Measurements from ENCODE around the gene DUSP2.
A peak's percentile ranks its signal among the peaks of the same experiment; 100 is the strongest.

The DUSP2 gene

DNA sequence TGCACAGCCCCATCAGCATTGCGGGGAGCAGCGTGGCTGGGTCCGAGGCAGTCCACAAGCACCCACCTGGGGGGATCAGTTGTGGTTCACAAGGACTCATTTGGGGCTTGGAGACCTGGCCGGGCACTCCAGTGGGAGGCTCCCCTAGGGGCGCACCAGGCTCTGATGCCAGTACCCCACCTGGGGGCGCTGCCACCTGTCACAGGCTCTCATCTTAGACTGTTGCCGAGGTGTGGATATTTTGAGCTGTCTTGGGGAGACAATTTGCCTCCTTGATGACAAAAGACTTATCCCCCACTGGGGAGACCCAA lies 31.9 kb downstream of the DUSP2 start:
- no peak for DNase-seq

DNA sequence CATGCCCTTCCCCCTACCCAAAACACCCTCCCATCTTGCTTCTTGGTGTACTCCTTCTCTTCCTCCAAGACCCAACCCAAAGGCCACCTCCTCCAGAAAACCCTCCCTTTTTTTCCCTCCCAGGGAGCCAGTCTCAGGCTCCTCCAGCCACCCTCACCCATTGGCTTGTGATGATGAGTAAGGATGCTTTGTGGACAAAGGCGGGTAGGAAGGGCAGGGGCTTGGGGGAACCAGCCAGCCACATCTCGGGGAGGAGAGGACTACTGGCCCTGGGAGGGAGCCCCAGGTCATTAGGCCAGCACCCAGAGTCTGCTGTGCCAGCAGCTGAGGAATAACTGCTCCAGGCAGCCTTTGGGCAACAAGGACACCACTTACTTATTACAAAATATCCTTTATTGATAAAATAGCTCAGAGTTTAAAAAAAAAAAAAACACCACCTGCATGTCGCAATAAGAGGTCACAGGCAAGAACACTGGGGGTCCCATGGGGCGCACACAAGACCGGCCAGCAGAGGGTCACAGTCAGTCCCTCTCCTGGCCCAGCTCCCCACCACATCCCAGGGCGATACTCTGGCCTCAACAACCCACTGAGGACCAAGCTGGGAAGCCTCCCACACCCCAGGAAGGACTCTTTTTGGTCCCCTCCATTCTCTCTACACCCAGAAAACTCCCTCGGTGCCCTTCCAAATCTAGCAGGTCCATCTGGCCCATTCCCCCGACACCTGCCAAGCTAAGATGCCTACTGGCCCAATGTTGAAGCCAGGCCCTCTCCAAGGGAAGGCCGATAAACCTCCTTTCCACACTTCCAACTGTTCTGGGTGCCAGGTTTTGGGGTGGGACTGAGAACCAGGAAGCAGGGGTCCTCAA lies 32.5 kb downstream of the DUSP2 start:
- DNase-seq: peak in 2 of 4 experiments; percentile 30 to 32

DNA sequence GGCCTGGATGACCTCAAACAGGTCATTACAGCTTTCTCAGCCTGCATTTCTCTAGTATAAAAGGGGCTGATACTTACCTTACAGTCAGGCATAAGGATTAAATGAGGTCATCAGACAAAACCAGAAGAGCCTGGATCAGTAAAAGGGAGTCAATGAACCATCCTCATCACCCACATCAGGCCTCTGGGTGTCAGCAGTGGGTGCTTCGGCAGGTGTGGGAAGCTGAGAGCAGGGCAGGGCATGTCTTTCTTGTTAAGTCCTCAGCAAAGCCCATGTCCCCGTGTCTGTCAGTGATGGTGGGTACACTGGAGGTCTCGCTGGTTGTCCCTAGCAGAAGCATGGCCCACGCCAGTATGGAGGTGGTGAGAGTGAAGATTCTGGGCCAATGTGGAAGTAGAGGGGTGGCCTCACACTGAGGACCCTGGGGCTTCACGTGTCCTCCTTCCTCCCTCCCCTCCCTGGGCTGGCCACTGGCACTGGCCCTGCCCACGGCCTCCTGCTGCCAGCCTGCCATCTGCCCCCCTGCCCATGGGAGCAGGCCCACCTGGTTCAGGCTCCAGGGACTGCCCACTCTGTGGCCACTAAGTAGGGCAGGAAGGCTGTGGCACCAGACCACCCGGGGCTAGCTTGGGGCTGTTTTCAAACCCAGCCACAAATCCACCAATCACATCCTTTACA lies 33.3 kb downstream of the DUSP2 start:
- DNase-seq: no peak

DNA sequence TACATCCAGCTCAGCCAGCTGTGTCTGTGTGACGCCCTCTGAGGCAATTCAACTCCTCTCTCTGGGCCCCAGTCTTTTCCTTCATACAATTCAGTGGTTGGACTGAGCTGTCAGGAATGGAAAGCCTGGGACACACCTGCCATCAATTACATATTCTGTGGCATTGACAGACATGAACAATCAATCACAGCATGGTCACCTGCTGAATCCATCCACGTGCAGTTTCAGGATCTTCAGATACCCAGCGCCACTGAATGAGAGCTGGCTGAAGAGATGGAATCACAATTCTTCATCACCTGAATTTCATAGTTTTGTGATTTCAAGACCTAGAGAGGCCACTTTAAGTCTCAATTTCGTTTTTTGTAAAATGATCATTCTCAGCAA lies 34.0 kb downstream of the DUSP2 start:
- DNase-seq: no peak

DNA sequence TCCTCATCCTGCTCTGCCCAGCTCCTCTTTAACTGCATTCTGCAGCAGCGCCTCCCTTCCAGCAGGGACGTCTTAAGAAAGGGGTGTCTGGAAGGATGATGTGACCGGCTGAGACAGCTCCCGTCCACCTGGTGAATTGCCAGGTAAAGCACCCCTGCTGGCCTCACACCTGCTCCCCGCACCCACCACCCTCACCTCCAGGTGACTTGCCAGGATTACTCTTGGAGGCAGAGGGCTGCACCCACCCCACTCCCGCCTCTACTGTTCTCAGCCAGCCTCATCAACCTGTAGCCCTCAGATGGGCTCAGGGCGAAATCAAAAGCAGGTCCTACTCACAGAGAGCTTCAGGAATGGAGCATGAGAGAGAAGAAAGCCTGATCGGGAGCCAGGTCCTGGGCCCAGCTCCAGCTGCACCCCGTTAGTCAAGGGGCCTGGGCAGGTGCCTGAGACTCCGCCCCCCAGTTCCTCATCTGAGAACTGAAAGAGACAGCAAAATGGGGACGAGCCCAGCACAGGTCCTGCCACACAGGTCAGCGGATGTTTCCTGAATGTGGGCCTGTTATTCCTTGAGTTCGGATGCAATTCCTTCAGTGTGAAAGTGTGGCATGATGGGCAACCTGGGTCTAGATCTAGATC lies 34.5 kb downstream of the DUSP2 start:
- no peak for DNase-seq

DNA sequence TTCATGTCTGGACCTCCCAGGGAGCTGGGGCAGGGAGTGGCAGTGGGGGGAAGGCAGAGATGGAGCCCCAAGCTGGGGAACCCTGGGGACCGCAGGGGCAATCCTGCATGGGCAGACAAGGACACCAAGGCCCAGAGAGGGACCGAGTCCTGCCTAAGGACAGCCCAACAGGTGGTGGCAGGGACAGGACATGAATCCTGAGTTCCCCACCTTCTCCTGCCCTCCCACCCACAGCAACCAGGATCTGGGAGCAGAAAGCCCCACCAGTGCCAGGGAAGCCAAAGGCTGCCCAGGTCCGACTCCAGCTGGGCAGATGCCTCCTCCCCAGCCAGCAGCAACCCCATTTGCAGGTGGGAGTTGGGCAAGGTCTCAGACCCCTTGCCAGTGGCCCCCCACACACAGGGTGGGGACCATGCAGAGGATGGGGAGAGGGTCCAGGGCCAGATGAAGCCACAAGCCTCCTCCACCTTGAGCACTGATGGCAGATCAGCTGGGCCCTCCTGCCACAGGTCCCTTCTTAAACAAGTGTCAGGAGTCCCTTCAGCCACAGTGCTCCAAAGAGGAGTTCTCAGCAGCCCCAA lies 35.2 kb downstream of the DUSP2 start:
- DNase-seq: no peak

DNA sequence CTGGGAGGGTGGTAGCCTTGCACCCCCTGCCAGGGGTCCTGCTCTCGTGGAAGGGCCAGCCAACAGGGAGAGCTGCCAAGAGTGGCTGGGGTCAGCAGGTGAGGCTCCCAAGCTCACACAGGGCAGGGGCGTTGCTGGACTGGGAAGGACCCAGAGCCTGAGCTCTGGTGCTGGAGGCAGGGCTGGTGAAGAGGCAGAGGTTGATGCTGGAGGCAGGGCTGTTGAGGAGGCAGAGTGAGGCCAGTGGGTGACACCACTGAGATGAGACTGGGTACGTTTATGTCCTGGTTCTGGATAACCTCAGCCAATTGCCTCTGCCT lies 35.9 kb downstream of the DUSP2 start:
- DNase-seq: no peak

DNA sequence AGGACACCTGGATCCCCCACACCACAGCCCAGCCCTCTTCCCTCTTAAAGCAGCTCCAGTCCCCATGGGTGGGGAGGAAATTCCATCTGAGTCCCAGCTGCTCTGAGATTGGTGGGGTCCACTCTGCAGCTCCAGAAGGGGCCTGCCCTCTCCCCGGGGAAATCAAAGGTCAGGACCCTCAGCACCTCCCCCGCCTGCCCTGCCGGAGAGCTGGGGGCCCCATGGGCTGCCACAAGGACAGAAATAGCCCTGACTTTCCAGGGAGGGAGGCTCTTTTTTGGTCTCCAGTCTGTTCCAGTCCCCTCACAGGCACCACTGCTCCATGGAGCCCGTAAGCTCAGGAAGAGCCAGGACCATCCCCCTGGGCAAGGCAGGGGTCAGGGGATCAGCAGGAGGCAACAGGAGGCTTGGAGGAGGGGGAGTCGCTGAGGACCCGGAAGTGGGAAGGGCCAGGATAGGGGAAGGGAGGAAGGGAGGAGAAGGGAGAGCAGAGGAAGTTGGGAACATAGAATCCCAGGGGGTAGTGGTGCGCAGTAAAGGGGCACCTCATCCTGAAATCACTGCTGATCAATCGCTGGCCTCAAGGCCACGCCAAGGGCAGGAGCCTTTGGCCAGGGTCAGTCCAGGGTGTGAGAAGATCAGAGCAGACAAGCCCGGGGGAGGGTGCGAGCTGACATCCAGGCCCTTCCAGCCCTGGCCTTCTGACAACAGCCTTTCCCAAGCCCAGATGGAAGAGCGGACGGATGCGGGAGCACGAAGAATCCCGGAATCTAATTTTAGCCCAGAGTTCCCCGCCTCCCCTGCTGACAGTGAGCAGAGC lies 36.5 kb downstream of the DUSP2 start:
- DNase-seq: no peak

DNA sequence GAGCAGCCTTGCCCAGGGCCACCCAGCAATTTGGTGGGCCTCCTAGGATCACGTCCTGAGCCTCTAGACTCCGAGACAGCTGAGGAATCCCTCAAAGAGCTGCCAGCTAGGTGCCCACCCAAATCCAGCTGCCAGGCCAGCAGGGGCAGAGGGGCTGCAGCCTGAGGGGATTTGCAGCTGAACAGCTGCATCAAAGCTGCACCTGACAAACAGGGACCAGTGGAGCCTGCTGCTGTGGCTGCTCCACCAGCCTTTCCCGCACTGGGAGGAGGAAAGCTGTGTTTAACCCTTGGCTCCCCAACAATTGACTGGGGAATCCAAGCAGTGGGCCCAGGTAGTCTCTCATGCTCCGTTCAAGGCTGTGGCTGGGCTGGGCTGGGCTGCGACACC lies 37.1 kb downstream of the DUSP2 start:
- no peak for DNase-seq

DNA sequence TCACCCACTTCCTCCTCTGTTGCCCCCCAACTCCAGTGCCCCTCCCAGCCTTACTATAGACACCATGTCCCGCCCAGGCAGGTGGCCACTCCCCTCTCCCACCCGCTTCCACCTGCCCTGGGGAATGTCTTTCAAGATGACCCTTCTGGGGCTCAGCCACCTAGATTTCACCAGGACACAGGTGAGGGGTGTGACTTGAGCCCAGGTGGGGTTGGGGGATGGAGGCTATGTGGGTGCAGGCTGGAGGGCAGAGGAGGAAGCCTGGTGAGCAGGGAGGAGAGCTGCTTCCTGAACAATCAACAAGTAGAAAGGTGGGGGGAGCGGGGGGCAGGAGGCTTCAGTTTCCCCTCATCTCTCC lies 37.6 kb downstream of the DUSP2 start:
- no peak for DNase-seq

DNA sequence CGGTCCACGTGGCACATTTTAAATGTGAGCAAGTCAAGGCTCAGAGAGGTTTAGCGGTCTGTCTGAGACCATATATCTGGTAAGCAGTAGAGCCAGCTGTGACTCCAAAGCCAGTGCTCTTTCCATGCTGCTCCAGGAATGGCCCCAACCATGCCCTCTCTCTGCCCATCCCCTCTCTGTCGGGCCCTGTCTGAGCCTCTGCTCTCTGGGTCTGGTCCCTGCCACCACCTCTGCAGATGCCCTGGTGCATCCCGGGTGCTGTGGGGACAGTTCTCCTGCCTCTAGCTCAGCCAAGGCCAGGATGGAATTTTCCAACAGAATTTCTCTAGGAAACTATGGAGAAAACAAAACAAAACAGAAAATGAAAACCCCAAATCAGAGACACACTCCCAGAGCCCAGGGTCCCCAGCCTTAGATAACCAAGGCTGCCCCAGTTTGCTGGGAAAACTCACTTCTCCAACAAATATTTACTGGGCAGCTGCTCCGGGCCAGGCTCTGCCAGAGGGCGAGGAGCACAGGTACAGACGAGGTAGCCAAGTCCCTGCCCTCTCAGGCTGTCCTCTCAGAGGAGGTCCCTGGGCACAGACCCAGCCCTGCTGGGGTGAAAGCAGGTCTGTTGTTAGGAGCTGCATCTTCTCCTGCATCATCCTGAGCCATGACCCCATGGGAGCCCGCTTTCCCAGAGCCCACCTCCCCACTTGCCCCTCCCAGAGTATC lies 38.1 kb downstream of the DUSP2 start:
- no peak for DNase-seq

DNA sequence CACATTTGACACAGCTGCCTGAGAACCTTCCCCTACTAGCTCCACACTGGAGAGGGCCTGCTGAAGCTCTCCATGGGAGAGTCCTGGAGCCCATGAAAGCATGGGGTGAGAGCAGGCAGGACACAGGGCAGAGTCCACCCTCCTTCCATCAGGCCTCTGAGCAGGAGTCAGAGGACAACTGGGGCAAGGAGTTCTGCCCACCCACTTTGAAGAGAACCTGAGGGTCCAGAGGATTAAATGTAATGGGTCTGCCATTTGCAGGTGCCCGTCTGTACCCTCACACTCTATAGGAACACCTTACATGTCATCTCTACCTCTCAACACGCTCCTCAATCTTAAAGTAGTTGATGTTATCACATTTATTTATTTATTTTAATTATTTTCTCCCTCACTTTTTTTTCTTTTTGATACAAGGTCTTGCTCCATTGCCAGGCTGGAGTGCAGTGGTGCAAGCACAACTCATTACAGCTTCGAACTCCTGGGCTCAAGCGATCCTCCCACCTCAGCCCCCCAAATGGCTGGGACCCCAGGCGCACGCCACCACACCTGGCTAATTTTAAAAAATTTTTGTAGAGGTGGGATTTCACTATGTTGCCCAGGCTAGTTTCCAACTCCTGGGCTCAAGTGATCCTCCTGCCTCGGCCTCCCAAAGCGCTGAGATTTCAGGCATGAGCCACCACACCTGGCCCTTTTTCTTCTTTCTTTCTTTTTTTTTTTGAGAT lies 39.1 kb downstream of the DUSP2 start:
- peak in 1 of 4 experiments; percentile 0 for DNase-seq

DNA sequence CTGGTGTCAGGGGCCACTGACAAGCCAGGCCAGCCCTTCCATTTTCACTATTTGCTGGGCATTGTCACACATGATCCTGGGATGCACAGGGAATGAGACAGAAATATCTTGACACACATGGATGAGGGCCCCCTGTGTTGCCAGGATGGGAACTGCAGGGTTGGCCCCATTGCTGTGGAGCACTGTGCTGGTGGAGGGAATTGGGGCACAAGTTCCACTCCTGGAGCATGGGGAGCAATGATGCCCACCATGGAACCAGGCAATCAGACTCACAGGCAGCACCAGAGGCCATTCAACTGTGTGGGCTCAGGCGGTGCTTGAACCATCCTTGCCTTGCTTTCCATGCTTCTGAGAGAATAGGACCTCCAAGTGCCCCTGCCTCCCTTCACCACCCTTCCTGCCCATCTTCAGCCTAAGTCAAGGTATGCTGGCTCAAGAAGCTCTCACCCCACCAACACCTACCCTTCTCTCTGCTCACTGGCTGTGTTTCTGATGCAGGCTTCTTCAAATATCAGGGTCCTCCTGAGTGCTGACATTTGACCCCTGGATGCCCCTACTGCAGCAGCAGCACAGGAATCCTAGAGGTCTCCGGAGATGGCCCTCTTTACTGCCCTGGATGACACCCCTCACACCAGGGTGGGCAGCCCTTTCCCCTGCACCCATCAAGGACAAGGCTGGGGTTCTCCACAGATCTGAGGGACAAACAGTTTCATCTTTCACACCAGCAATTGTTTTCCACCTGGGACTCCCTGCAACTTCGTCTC lies 39.9 kb downstream of the DUSP2 start:
- DNase-seq: peak in 1 of 4 experiments; percentile 2

DNA sequence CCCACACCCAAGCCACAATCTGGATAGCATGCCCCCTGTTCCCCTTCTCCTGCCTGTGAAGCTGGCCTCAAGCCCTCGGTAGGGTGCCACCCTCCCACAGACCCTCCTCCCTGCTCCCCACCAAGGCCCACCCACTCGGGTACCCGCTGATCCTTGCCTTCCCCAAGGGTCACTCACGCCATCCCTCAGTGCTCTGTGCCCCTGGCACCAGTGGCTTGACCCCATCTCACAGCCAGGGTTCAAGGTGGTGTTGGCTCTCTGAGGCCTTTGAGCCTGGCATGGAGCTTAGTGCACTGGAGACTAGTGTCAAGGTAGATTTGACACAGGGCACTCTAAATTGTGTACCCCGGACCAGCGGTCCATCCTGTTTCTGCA lies 40.8 kb downstream of the DUSP2 start:
- no peak for DNase-seq

DNA sequence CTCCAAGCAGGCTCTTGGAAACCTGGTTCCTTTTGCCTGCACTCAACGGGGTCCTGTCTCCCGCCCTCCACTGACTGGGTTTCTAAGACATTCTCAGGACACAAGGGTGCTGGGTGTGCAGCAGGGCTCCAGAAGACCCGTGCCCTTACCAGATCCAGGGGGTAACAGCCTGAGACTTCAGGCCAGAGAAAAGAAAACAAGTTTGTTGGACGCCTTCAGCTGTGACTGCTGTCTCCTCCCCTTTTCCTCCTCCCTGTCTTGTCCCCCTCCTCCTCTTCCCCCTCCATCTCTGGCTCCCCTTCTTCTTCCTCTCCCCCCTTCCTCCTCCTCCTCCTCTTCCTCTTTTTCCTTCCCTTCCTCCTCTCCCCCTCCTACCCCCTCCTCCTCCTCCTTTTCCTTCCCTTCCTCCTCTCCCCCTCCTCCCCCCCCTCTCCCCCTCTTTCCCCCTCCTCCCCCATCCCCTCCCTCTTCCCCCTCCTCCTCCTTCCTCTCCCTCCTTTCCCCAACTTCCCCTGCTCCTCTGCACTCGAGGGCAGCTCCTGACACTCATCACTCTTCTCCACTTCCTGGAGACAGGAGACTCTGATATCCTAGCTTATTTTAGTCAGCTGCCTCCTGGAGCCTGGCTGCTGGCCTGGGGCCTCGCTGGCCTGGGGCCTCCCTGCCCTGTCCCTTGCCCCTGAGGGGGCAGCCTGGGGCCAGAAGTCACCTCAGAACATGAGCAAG lies 41.3 kb downstream of the DUSP2 start:
- peak in 3 of 4 experiments; percentile 31 to 55 (median 43) for DNase-seq

DNA sequence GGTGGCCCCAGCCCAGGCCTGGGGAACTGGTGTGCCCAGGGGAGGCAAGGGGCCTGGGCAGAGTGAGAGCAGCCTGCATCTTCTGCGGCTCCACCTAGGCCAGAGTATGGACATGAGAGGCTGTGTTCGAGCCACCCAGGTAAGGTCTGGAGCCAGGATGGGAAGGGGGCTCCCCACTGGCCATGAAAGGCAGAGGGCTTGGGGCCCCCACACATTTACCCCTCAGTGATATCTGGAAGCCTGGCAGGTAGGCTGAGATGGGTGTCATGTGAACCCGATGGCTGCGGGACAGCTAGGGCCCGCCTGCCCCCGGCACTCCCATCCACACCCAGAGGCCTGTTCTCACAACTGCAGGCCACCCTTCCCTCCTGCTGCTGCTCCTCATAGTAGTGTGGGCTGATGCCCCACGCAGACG lies 42.0 kb downstream of the DUSP2 start:
- no peak for DNase-seq

DNA sequence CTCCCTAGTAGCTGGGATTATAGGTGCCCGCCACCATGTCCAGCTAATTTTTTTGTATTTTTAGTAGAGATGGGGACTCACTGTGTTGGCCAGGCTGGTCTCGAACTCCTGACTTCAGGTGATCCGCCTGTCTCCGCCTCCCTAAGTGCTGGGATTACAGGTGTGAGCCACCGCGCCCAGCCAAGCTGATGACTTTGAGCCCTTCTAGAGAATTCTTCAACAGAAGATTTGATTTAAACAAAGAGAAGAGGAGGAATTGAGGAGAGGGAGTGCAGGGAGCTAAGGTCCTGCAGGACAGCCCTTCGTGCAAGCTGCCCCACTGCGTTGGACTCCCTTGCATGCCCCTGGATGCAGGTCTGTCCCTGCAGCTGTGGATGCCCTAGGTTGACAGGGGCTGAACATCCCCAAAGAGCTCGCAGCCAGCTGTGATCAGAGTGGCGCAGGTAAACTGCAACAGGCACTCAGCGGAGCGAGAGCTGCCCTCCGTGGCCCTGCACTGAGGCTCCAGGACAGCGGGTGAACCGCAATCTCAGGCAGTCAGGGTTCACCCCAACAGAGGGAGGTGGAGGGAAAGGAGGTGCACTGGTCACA lies 42.5 kb downstream of the DUSP2 start:
- no peak for DNase-seq

DNA sequence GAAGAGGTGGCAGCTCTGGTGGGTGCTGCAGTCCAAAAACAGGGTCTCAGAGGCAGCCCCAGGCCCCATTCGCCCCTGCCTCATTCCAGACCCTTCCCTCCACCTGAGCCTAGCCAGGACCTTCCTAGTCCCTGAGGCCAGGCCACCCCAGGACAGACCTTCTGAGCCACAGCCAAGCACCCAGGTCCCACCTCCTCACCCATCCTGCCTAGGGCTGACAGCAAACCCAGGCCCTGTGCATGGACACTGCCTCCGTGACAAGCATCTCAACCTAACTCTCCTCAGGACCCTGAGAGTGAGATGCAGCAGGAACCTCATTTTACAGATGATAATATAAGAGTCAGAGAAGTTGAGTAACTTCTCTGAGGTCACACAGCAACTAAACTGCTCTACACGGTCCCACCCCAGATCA lies 44.3 kb downstream of the DUSP2 start:
- no peak for DNase-seq
